ENCODE measurements around the gene SEMA3F. TPM values are rescaled to one million over a fixed set of nuclear protein-coding genes. Genes with fewer than 3 reads are reported as not detected.

SEMA3F gene
- polyA plus RNA-seq, 2 of the 4 experiments (the other 2 are of a cell fraction): 2.9 to 10.6 TPM

DNA sequence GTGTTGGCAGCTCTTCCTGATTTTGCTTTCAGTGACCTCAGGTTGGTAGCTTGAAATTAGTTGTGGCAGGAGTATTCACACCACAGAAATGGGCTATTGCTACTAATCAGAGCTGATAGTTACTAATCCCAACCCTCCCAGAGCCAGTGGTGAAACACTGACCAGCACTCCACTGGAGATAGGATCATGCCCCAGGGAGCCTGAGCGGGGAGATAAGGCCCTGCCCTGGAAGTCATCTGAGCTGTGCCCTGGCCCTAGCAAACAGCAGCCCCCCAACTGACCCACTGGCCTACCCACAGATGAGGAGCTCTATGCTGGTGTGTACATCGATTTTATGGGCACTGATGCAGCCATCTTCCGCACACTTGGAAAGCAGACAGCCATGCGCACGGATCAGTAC lies 26.9 kb downstream of the SEMA3F start (continued):
- TF ChIP-seq FOSL2 (IDR thresholded peaks at IDR 0.05) (no peak), FOSL2 (CRISPR knock-in tag; IDR thresholded peaks at IDR 0.05) (no peak), RCOR1 (IDR thresholded peaks at IDR 0.05; ENCODE audit: low read depth, low read length) (no peak), TFCP2L1 (CRISPR knock-in tag; IDR thresholded peaks at IDR 0.05) (no peak), CEBPB (IDR thresholded peaks at IDR 0.05) (no peak), MAFK (IDR thresholded peaks at IDR 0.05; ENCODE audit: partially characterized antibody) (no peak), ZNF302 (CRISPR knock-in tag; IDR thresholded peaks at IDR 0.05) (no peak), SMC3 (IDR thresholded peaks at IDR 0.05) (no peak), GATA3 (IDR thresholded peaks at IDR 0.05; ENCODE audit: borderline replicate concordance) (no peak)
- TF ChIP-seq, protein P1, sequence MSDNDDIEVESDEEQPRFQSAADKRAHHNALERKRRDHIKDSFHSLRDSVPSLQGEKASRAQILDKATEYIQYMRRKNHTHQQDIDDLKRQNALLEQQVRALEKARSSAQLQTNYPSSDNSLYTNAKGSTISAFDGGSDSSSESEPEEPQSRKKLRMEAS (IDR thresholded peaks at IDR 0.05): no peak

DNA sequence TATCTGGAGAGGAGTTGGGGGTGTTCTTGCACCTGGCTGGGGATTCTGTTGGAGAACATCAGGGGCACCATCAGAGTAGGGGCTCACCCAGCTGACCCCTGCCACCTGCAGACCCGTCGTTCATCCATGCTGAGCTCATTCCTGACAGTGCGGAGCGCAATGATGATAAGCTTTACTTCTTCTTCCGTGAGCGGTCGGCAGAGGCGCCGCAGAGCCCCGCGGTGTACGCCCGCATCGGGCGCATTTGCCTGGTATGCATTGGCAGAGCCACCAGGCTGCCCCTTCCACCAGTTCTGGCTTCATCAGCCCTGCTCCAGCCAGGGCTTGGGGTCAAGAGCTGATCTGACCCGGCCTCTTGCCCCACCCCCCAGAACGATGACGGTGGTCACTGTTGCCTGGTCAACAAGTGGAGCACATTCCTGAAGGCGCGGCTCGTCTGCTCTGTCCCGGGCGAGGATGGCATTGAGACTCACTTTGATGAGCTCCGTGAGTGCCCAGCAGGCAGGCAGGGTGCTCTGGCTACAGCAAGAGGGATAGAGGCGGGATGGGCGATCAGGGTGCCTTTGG lies 27.5 kb downstream of the SEMA3F start:
- TF ChIP-seq ZNF302 (CRISPR knock-in tag; IDR thresholded peaks at IDR 0.05): no peak
- TF ChIP-seq RARB (CRISPR knock-in tag; IDR thresholded peaks at IDR 0.05): no peak
- no peak for TF ChIP-seq HDAC2 (IDR thresholded peaks at IDR 0.05)
- TF ChIP-seq, protein P2, sequence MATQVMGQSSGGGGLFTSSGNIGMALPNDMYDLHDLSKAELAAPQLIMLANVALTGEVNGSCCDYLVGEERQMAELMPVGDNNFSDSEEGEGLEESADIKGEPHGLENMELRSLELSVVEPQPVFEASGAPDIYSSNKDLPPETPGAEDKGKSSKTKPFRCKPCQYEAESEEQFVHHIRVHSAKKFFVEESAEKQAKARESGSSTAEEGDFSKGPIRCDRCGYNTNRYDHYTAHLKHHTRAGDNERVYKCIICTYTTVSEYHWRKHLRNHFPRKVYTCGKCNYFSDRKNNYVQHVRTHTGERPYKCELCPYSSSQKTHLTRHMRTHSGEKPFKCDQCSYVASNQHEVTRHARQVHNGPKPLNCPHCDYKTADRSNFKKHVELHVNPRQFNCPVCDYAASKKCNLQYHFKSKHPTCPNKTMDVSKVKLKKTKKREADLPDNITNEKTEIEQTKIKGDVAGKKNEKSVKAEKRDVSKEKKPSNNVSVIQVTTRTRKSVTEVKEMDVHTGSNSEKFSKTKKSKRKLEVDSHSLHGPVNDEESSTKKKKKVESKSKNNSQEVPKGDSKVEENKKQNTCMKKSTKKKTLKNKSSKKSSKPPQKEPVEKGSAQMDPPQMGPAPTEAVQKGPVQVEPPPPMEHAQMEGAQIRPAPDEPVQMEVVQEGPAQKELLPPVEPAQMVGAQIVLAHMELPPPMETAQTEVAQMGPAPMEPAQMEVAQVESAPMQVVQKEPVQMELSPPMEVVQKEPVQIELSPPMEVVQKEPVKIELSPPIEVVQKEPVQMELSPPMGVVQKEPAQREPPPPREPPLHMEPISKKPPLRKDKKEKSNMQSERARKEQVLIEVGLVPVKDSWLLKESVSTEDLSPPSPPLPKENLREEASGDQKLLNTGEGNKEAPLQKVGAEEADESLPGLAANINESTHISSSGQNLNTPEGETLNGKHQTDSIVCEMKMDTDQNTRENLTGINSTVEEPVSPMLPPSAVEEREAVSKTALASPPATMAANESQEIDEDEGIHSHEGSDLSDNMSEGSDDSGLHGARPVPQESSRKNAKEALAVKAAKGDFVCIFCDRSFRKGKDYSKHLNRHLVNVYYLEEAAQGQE (IDR thresholded peaks at IDR 0.05): no peak
- TF ChIP-seq, protein P1 (IDR thresholded peaks at IDR 0.05): no peak
- no peak for TF ChIP-seq CHD2 (IDR thresholded peaks at IDR 0.05; ENCODE audit: low read length, partially characterized antibody)
- TF ChIP-seq HOXB5 (CRISPR knock-in tag; IDR thresholded peaks at IDR 0.05): no peak
- no peak for TF ChIP-seq FOSB (CRISPR knock-in tag; IDR thresholded peaks at IDR 0.05)
- no peak for TF ChIP-seq SREBF2 (IDR thresholded peaks at IDR 0.05)
- TF ChIP-seq, protein P3, sequence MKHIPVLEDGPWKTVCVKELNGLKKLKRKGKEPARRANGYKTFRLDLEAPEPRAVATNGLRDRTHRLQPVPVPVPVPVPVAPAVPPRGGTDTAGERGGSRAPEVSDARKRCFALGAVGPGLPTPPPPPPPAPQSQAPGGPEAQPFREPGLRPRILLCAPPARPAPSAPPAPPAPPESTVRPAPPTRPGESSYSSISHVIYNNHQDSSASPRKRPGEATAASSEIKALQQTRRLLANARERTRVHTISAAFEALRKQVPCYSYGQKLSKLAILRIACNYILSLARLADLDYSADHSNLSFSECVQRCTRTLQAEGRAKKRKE (CRISPR knock-in tag; IDR thresholded peaks at IDR 0.05; ENCODE audit: low read depth): no peak
- TF ChIP-seq RCOR1 (IDR thresholded peaks at IDR 0.05; ENCODE audit: low read depth, low read length): no peak
- TF ChIP-seq EHMT2 (IDR thresholded peaks at IDR 0.05; ENCODE audit: low read depth): no peak
- TF ChIP-seq SMC3 (IDR thresholded peaks at IDR 0.05): no peak
- TF ChIP-seq HOXB13 (CRISPR knock-in tag; IDR thresholded peaks at IDR 0.05; ENCODE audit: low read depth): no peak
- TF ChIP-seq CEBPB (IDR thresholded peaks at IDR 0.05): no peak
- no peak for TF ChIP-seq POLR2A (IDR thresholded peaks at IDR 0.05; ENCODE audit: low read length)
- no peak for TF ChIP-seq PHF8 (IDR thresholded peaks at IDR 0.05; ENCODE audit: borderline replicate concordance, low read depth)
- TF ChIP-seq, protein P4, sequence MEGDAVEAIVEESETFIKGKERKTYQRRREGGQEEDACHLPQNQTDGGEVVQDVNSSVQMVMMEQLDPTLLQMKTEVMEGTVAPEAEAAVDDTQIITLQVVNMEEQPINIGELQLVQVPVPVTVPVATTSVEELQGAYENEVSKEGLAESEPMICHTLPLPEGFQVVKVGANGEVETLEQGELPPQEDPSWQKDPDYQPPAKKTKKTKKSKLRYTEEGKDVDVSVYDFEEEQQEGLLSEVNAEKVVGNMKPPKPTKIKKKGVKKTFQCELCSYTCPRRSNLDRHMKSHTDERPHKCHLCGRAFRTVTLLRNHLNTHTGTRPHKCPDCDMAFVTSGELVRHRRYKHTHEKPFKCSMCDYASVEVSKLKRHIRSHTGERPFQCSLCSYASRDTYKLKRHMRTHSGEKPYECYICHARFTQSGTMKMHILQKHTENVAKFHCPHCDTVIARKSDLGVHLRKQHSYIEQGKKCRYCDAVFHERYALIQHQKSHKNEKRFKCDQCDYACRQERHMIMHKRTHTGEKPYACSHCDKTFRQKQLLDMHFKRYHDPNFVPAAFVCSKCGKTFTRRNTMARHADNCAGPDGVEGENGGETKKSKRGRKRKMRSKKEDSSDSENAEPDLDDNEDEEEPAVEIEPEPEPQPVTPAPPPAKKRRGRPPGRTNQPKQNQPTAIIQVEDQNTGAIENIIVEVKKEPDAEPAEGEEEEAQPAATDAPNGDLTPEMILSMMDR (IDR thresholded peaks at IDR 0.05): no peak
- no peak for TF ChIP-seq JUN (IDR thresholded peaks at IDR 0.05)
- TF ChIP-seq KDM5A (IDR thresholded peaks at IDR 0.05): no peak
- POLR2A ChIA-PET: no interaction called here
- Histone ChIP-seq H3K4me1 (peaks cover 6% of the 10 kb centered on the region; the same call in 1 of the 3 replicates), H3K27ac (no peak overlapping the region), H3K4me3 (no peak overlapping the region), H3K4me2 (no peak overlapping the region), H3K9me3 (no peaks in the 10 kb centered on the region)
- CTCF ChIA-PET: interaction anchor here (0.6 to 18.7 kb wide), 11 partner anchors 10 to 124 kb away, joined by 3 to 240 read pairs (median 6); no protein-coding TSS in a partner anchor
- DNase-seq (ENCODE audit: low read depth in 1 of 2, low spot score in 1 of 2) (no peak), ATAC-seq (peak in 1 of 2 experiments; percentile 40; a peak in 3 of 6 replicates), FAIRE-seq (no peak)
- WGBS (ENCODE audit: missing lambda C conversion rate): 78% methylated on average over 26 of the region's 26 CpGs

Data from A549 (cell line).